Central memory CD4-positive, alpha-beta T cell (primary cell): ENCODE results near the gene CLCN4.

ENCODE experiments used
- DNase-seq: peaks from one replicate; pipeline ENCODE4 v3.0.0; 2022
- total RNA-seq, 3 experiments: gene quantifications; one replicate each; lab custom pipeline; 2026; lab: John Stamatoyannopoulos, UW

CLCN4 gene
- total RNA-seq = 0 to 0.04 (median 0) reads per million in 3 experiments

- no peak for DNase-seq
Observed at GRCh38 chrX:10156199-10157031, at the start of gene CLCN4. TSS of gene CLCN4 (plus strand) at chrX:10156975. CDS start at chrX:10185033, 28,058 bp downstream.

- no peak for DNase-seq
Observed at GRCh38 chrX:10107483-10107882, 49.3 kb upstream of the CLCN4 start.

DNA sequence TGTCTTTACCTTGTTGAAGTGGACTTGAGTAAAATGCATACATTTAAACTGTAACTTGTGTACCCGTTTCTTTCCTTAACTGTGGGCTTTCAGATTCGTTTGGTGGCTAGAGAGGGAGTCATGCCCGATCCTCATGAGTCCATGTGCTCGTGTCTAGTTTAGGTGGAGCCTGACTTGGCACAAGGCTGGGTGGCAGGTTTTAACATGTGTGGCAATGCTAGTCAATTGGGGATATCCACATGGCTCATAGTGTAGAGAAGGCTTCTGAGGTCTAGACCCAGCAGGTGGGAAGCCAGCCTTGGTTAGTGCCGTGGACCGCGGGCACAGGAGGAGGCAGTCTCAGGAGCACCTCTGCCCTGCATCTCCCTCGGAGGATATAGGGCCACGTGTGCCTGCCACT, 48.5 kb upstream of the CLCN4 start:
- no peak for DNase-seq

- DNase-seq = no peak
Observed at GRCh38 chrX:10109695-10110094, 47.1 kb upstream of the CLCN4 start.

DNA sequence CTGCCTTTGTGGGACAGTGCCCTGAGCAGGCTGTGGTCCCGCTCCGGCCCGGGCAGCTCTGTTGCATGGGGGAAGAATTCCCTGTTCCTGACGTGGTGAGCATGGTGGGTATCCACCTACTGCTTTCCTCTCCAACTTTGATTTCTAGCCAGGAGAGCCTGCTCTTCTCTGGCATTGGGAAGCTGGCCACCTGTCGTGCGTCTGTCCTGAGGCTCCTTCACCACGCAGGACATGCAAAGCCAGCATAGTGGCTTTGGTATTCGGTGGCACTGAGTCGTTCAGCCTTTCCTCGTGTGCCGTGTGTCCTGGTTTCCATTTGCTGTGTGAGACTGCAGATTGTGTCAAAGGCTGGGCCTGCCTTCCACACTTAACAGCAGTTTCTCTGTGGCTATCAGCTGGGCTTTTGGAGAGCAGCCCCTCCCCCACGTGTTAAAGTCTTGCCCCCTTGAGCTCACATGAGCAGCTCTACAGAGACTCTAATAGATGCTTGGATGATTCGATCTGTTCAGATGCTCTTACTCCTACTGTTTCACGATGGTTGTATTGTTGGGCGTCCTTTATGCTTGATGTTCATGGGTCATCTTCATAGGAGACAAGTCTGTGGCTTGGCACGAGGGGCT, 46.3 kb upstream of the CLCN4 start:
- no peak for DNase-seq

GRCh38 chrX:10110984-10111363, 45.8 kb upstream of the CLCN4 start:
- peak; percentile 80 for DNase-seq

DNA sequence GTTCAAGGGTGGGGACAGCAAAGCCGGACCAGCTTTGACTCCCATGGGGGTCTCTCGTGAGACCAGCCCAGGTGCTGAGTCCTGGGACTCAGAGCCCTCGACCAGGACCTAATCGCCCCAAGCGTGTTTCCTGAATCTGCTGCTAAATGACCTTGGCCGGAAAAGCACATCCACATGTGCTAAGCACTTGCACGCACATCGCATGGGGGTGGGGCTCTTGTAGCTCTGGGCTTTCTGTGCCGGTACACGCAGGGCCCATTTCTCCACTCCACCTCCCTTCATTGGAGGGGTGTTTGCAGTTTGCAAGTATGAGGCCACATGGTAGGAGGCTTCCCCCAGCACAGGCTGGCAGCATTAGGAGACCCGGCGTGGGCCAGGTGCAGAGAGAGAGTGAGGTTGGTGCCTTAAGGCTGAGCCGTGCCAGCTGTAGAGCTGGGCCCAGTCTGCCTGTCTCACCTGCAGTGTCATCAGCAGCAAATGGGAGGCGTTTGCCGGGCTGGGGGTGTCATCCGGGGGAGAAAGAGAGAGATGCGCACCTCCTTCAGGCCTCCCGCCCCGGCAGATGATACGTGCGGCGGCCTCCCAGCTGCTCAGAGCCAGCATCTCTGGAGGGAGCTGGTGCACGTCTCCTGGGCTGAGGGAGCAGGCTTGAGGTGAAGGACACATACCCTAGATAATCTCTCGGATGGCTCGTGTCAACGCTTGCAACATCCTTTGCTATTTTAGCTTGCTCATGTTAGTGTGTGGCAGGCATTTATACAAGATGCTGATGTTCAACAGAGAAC, 45.2 kb upstream of the CLCN4 start:
- peak; percentile 74 for DNase-seq

DNA sequence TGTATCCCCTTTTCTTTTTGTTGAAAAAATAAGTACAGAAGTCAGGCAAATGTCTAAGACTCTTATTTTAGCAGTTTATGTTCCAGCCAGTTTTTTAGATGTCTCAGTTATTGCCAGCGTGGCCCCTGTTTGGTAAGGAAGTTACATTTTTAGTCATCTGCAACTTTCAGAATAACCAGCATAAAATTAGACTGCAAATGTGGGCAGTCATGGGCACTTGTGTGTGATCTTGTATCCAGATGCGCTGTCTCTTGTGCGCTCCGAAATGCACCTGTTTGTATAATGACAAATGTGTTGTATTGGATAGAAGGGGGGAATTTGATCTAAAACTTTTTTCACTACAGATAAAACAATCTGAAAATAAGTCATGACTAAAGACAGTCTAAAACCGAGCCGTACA, 44.3 kb upstream of the CLCN4 start:
- DNase-seq = no peak

- DNase-seq = no peak
Observed at GRCh38 chrX:10115082-10115481, 41.7 kb upstream of the CLCN4 start.

GRCh38 chrX:10117301-10117700, 39.5 kb upstream of the CLCN4 start:
- DNase-seq = no peak

DNA sequence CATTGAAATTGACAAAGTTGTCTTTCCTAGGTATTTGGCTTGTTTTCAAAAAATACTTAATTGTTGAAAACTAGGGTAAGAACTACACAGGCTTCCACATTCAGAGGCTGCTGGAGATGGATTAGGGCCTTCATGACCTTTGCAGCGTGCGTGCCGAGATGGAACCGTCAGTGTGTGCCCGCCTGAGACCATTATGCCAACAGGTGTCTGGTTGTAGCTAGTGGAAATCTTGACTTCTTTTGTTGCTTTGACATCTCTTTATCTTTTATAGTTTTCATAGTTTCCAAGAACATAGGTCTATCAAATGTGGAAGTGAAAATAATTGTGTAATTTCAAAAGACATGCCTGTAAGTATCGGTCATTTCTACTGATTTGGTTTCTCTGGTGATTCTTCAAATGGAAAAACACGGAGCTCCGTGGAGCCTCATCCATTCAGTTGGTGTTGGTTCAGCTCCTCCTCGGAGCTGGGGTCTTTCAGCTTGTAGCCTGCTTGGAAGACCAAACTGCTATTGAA, 38.9 kb upstream of the CLCN4 start:
- DNase-seq = no peak

GRCh38 chrX:10118530-10118929, 38.2 kb upstream of the CLCN4 start:
- no peak for DNase-seq

- peak; percentile 82 for DNase-seq
Observed at GRCh38 chrX:10119399-10119990, 37.3 kb upstream of the CLCN4 start.

- DNase-seq = no peak
Observed at GRCh38 chrX:10120331-10120730, 36.4 kb upstream of the CLCN4 start.

DNA sequence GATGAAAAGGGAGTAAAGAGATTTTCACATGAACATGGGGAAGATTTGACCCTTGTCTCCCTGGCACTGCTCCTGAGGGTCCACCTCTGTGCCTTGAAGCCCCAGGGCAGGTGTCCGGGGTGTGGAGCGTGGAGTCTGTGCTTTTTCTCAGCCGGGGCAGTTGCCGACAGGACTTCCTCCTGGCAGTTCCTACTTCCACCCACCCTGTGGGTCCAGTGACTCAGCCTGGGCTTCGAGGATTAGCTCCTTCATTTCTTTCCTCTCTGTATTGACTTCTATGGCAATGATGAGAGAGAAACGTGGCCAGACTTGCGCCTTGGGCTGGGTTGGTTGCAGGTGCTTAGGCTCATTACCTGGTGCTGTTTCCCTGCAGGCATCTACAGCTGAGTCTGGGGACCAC, 35.9 kb upstream of the CLCN4 start:
- DNase-seq = no peak

DNA sequence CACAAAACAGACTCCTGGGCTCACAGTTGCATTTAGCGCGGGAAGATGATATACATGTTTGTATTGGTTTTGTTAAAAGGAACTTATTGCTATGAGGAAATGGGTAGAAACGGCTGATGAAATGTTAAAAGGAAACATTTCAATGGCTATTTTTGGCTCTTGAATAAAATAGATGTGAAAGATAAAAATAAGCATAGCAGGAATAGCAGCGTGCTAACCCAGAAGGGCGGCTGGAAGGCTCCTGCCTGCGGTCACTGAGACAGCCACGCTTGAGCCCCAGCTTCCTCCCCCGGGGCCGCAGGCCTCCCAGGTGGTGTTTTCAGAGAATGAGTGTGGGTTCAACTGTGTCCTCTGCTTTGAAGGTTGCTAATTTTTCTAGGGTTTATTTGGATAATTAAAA, 35.0 kb upstream of the CLCN4 start:
- no peak for DNase-seq

GRCh38 chrX:10124506-10125247, 32.1 kb upstream of the CLCN4 start:
- DNase-seq = no peak

DNA sequence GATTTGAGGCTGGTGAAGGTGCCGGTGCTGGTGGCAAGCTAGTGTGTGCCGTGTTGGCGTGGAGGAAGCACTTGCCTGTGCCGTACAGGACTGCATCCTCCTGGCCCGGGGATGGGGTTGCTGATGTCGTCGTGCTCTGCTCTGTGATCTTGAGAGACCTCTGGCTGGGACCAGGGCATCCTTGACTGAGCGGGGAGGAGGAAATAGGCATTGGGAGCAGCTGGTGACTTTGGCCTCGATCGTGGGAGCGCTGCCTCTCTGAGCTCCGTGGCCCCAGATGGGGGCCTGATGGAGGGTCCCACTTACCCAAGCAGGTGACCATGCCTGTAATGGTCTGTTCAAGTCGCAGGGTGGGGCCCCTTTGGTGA, 31.5 kb upstream of the CLCN4 start:
- DNase-seq = no peak

GRCh38 chrX:10126044-10126443, 30.7 kb upstream of the CLCN4 start:
- DNase-seq = no peak

DNA sequence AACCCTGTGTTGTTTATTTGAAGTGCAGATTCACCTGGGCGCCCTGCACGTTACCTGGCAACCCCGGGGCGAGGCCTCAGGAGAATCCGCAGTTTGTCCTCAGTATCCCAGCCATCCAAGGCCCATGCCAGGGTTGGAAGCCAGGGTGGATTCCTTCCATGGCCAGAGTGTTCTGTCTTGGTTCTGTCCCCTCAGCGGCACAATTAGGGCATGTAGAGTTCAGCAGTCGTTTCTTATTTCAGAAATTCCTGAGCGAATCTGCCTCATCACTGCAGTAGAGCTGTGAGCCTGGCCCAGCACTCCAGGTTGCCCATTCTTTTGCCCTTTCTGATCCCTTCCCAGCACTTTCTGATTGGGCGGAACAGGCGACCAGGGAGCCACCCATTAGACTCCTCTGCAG, 29.9 kb upstream of the CLCN4 start:
- no peak for DNase-seq

DNA sequence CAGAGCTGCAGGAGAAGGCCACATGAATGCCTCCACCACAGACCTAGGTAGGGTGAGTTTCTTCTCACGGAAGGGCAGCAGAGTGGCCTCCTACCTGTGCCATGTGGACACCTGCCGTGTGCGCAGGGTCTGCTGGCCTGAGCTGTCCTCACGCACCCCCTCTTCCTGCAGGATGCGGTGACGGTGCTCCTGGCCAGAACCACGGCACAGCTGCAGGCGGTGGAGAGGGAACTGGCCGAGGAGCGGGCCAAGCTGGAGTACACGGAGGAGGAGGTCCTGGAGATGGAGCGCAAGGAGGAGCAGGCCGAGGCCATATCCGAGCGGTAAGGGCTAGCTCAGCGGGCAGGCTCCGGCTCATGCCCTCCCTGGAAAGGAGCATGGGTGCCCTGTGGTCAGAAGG, 28.4 kb upstream of the CLCN4 start:
- no peak for DNase-seq

- DNase-seq = no peak
Observed at GRCh38 chrX:10129229-10129628, 27.5 kb upstream of the CLCN4 start.
